ENCODE results near the gene KIT.

KIT gene

DNA sequence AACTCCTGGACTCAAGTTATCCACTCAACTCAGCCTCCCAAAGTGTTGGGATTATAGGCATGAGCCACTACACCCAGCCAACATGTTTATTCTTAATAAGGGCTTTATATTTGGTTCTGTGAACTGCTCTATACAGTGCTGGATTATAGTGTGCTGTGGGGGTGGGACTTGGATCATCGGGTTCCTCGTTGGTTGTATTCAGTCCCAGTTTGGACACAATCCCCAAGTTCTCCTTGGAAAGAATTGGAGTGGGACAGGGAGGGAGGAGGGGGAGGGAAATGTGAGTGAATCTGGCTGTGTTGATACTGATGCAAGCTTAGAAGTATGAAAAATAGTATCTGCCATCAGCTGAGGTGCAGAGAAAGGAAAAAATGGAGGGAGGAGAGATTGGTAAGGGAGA lies 121.3 kb downstream of the KIT start:
- H3K27me3 ChIP-seq (replicated peaks) = no peaks in the 10 kb centered on the region
- H3K4me3 ChIP-seq (ENCODE audit: low read depth, low read length) = no peak overlapping the region
- no peak overlapping the region for H3K27ac ChIP-seq
- H3K36me3 ChIP-seq (replicated peaks) = no peaks in the 10 kb centered on the region
- TF ChIP-seq, protein P1, sequence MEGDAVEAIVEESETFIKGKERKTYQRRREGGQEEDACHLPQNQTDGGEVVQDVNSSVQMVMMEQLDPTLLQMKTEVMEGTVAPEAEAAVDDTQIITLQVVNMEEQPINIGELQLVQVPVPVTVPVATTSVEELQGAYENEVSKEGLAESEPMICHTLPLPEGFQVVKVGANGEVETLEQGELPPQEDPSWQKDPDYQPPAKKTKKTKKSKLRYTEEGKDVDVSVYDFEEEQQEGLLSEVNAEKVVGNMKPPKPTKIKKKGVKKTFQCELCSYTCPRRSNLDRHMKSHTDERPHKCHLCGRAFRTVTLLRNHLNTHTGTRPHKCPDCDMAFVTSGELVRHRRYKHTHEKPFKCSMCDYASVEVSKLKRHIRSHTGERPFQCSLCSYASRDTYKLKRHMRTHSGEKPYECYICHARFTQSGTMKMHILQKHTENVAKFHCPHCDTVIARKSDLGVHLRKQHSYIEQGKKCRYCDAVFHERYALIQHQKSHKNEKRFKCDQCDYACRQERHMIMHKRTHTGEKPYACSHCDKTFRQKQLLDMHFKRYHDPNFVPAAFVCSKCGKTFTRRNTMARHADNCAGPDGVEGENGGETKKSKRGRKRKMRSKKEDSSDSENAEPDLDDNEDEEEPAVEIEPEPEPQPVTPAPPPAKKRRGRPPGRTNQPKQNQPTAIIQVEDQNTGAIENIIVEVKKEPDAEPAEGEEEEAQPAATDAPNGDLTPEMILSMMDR (IDR thresholded peaks at IDR 0.05; ENCODE audit: low read depth, low read length, missing control alignments) = no peak
- DNase-seq = no peak
- in situ Hi-C loops (cut with HindIII; ENCODE audit: low pct_ligation_motif_present, low sequenced_read_pairs) = no loop called here

DNA sequence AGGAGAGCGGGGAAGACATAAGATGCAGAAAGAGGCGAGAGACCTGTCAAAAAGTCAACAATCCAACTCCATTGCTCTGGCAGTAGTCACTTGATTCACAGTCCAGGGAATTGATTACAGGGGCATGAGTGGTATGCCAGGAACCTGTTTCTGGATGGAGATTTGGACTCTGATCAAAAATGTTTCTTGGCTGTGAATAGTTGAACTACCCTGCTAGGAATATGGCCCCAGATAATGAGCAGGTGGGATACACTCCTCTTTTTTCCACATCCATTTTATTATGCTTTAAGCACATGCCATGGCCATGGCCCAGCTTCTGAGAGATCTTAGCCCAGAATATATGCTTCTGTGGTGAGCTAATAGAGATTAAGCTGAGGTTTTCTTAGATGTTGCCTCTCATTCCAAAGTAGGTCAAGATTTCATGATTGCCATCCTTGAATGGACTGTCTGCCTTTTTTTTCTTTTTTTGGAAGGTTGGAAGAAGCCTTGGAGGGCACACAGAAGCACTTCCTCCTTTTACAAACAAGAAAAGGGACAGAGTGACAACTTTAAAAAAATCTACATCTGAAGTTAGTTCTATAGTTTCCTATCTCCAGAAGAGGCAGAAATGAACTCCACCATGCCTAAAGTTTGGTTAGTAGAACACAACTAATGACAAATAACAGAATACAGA lies 121.9 kb downstream of the KIT start:
- in situ Hi-C loops (cut with HindIII; ENCODE audit: low pct_ligation_motif_present, low sequenced_read_pairs) = no loop called here
- TF ChIP-seq, protein P1 (IDR thresholded peaks at IDR 0.05; ENCODE audit: low read depth, low read length, missing control alignments) = no peak
- H3K4me3 ChIP-seq (ENCODE audit: low read depth, low read length) = no peak overlapping the region
- H3K36me3 ChIP-seq (replicated peaks) = no peaks in the 10 kb centered on the region
- H3K27me3 ChIP-seq (replicated peaks) = no peaks in the 10 kb centered on the region
- H3K27ac ChIP-seq = no peak overlapping the region
- DNase-seq = no peak

- in situ Hi-C loops (cut with HindIII; ENCODE audit: low pct_ligation_motif_present, low sequenced_read_pairs) = no loop called here
- H3K27me3 ChIP-seq (replicated peaks) = no peaks in the 10 kb centered on the region
- no peaks in the 10 kb centered on the region for H3K36me3 ChIP-seq (replicated peaks)
- no peak overlapping the region for H3K4me3 ChIP-seq (ENCODE audit: low read depth, low read length)
- TF ChIP-seq, protein P1 (IDR thresholded peaks at IDR 0.05; ENCODE audit: low read depth, low read length, missing control alignments) = no peak
- H3K27ac ChIP-seq = no peak overlapping the region
- DNase-seq = no peak
Observed at GRCh38 chr4:54780149-54780495, 122.4 kb downstream of the KIT start.

DNA sequence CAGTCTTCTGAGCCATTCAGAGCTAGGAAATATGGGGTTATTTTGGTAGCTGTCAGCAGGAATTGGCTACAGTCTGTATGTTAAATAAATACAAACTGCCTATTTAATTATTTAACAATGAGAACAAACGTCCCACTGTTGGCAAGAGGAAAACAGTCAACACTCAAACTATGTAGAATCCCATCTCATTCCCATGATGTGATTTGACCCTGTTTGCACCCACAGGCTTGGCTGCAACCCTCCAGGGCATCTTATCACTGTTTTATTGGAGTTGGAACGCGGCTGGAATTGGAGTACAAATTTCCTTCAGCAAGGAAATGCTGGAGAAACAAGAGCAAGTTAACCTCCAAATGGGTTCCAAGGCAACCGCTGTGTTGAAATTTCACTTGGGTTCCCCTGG lies 124.0 kb downstream of the KIT start:
- H3K4me3 ChIP-seq (ENCODE audit: low read depth, low read length) = no peak overlapping the region
- no peaks in the 10 kb centered on the region for H3K36me3 ChIP-seq (replicated peaks)
- in situ Hi-C loops (cut with HindIII; ENCODE audit: low pct_ligation_motif_present, low sequenced_read_pairs) = no loop called here
- TF ChIP-seq, protein P1 (IDR thresholded peaks at IDR 0.05; ENCODE audit: low read depth, low read length, missing control alignments) = no peak
- H3K27me3 ChIP-seq (replicated peaks) = no peaks in the 10 kb centered on the region
- no peak overlapping the region for H3K27ac ChIP-seq
- no peak for DNase-seq

DNA sequence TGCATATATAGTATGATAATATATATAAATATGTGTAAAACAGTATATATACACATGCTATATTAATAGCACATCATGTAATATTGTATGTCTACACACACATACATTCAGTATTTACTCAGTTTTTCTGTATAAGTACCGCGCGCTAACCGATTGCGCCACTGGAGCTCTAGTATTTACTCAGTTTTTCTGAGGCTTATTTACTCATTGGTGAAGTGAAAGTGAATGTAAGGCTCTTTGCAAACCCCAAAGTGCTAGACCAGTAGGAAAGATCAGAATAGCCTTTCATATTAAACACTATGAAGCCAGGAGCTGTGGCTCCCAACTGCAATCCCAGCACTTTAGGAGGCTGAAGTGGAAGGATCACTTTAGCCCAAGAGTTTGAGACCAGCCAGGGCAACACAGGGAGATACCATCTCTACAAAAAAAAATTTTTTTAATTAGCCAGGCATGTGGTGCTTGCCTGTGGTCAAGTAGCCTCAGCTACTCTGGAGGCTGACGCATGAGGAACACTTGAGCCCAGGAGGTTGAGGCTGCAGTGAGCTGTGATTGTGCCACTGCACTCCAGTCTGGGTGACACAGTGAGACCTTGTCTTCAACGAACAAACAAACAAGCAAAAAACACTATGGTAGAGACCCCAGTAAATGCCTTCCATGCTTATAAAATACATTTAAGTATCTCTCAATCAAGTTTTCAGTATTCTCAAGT lies 125.8 kb downstream of the KIT start:
- TF ChIP-seq, protein P1 (IDR thresholded peaks at IDR 0.05; ENCODE audit: low read depth, low read length, missing control alignments) = no peak
- H3K4me3 ChIP-seq (ENCODE audit: low read depth, low read length) = no peak overlapping the region
- no peak for DNase-seq
- in situ Hi-C loops (cut with HindIII; ENCODE audit: low pct_ligation_motif_present, low sequenced_read_pairs) = no loop called here
- no peaks in the 10 kb centered on the region for H3K36me3 ChIP-seq (replicated peaks)
- H3K27ac ChIP-seq = peak overlapping the region; percentile 57
- H3K27me3 ChIP-seq (replicated peaks) = no peaks in the 10 kb centered on the region
